Astrocyte (in vitro differentiated cells and primary cell): ENCODE measurements around the gene SFMBT2.

ENCODE experiments used
- CTCF ChIP-seq: IDR thresholded peaks from 2 replicates; pipeline ENCODE4 v1.5.1; 2011; ENCODE audit warnings: low read depth, mild to moderate bottlenecking, inconsistent platforms, low read length, moderate library complexity; ENCODE audit not compliant: insufficient read depth
- EZH2 ChIP-seq: IDR thresholded peaks from 2 replicates; pipeline ENCODE4 v1.6.1; 2012; ENCODE audit warnings: mild to moderate bottlenecking, low read length, inconsistent platforms; ENCODE audit not compliant: insufficient read depth

GRCh38 chr10:7269988-7270387 is 140.8 kb downstream of the SFMBT2 start:
- TF ChIP-seq CTCF (no peak), EZH2 (no peak)
